ENCODE data around the gene TCTA. TPM values are rescaled to one million over a fixed set of nuclear protein-coding genes. Genes with fewer than 3 reads are reported as not detected.
"Not testable (repeated sequence)": the region's sequence is repeated elsewhere in the genome, so short reads cannot be mapped to it uniquely, and the experiment has no call there.

The TCTA gene
- total RNA-seq, 1 donor from 2014 or later, result 38.1 TPM

DNA sequence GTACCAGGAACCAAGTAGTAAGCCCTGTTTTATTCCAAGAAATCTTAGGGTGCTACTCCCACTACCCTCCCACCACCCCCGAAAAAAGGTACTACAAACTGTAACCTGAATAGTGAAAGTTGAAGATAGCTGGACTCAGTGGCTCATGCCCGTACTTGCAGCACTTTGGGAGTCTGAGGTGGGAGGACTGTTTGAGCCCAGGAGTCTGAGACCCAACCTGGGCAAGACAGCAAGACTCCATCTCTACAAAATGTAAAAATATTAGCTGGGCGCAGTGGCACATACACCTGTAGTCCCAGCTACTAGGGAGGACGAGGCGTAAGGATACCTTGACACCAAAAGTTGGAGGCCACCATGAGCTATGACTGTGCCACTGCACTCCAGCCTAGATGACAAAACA, 8.3 kb upstream of the TCTA start:
- intact Hi-C loops (cut with DNase I), result no loop called here
- no peaks in the 10 kb centered on the region for H3K27me3 ChIP-seq
- H3K4me1 ChIP-seq, result peaks cover 68% of the 10 kb centered on the region
- no peaks in the 10 kb centered on the region for H3K9me3 ChIP-seq
- ATAC-seq, result no peak
- DNase-seq, result no peak
- TF ChIP-seq, protein P1, sequence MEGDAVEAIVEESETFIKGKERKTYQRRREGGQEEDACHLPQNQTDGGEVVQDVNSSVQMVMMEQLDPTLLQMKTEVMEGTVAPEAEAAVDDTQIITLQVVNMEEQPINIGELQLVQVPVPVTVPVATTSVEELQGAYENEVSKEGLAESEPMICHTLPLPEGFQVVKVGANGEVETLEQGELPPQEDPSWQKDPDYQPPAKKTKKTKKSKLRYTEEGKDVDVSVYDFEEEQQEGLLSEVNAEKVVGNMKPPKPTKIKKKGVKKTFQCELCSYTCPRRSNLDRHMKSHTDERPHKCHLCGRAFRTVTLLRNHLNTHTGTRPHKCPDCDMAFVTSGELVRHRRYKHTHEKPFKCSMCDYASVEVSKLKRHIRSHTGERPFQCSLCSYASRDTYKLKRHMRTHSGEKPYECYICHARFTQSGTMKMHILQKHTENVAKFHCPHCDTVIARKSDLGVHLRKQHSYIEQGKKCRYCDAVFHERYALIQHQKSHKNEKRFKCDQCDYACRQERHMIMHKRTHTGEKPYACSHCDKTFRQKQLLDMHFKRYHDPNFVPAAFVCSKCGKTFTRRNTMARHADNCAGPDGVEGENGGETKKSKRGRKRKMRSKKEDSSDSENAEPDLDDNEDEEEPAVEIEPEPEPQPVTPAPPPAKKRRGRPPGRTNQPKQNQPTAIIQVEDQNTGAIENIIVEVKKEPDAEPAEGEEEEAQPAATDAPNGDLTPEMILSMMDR (IDR thresholded peaks at IDR 0.05), result no peak
- no peak overlapping the region for H3K4me3 ChIP-seq
- no peak overlapping the region for H3K27ac ChIP-seq
- H3K36me3 ChIP-seq, result no peaks in the 10 kb centered on the region

DNA sequence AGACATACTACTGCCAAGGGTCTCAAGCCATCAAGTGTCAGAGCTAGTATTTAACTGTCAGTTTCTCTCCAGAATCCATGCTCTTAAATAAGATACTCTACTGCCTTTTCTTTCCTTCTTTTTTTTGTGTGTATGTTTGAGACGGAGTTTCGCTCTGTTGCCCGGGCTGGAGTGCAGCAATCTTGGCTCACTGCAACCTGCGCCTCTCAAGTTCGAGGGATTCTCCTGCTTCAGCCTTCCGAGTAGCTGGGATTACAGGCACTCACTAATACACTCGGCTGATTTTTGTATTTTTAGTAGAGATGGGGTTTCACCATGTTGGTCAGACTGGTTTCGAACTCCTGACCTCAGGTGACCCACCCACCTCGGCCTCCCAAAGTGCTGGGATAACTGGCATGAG, 6.7 kb upstream of the TCTA start:
- DNase-seq; H3K9me3 ChIP-seq; H3K36me3 ChIP-seq; H3K27me3 ChIP-seq; intact Hi-C loops (cut with DNase I): not testable (repeated sequence)
- Histone ChIP-seq H3K27ac (peak overlapping the region; percentile 63), H3K4me3 (peak overlapping the region; percentile 8), H3K4me1 (peaks cover 70% of the 10 kb centered on the region)
- ATAC-seq, result peak; percentile 30

DNA sequence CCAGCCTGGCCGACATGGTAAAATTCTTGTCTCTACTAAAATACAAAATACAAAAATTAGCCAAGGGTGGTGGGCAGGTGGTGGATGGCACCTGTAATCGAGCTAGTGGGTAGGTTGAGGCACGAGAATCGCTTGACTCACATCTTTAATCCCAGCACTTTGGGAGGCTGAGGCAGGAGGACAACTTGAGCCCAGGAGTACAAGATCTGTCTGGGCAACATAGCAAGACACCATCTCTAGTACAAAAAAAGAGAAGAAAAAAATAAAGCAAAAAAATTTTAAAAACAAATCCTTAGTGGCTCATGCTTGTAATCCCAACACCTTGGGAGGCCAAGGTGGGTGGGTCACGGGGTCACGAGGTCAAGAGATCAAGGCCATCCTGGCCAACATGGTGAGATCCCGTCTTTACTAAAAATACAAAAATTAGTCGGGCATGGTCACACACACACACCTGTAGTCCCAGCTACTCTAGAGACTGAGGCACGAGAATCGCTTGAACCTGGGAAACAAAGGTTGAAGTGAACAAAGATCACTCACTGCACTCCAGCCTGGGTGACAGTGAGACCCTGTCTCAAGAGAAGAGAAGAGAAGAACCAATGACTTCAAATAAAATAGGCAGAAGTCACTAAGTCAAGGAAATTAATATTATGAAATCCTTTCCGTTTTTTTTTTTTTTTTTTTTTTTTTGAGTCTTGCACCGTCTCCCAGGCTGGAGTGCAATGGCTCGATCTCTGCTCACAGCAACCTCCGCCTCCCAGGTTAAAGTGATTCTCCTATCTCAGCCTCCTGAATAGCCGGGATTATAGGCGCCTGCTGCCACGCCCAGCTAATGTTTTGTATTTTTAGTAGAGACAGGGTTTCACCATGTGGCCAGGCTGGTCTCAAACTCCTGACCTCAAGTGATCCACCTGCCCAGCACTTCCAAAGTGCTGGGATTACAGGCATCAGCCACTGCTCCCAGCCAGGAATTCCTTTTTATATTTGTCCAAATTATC, 5.4 kb upstream of the TCTA start:
- no peak for DNase-seq
- H3K27ac ChIP-seq, result peak overlapping the region; percentile 63

DNA sequence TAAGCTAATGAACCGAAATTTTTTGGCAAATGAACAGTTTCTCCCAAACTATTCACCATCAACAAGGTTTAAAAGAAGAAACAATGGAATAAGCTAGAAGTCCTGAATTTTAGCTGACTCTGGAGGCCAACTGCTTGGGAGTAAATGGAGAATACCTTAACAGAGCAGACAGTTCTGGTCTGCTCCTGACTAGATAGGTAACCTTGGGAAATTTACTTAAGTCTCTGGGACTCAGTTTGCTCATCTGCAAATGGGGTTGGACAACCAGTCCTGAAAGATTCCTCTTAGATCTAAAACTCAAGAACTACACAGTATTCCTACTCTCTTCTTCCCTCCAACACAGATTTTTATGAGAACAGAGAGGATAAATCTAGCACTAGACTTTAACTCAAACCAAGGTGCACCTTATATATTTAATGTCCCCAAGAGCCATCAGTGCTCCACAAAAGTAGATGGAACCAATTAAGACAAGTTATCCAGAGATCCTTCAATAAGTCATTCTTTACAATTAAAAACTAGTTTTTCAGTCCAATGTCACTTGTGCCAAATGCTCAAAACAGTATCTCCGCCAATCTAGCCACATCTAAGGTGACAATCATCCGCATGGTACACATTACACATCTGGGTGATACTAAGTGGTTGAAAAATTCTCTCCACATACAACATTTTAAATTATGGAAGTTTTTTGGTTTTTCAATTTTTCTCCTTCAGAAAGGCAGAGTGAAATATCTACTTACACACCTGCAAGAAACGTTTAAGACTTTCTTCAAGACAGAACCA, 2.0 kb upstream of the TCTA start:
- Histone ChIP-seq H3K27ac (peak overlapping the region; percentile 97), H3K4me1 (peaks cover 68% of the 10 kb centered on the region), H3K4me3 (peak overlapping the region; percentile 86), H3K36me3 (peaks cover 8% of the 10 kb centered on the region), H3K9me3 (no peaks in the 10 kb centered on the region), H3K27me3 (no peaks in the 10 kb centered on the region)
- intact Hi-C loops (cut with DNase I), result no loop called here
- TF ChIP-seq, protein P1 (IDR thresholded peaks at IDR 0.05), result no peak
- DNase-seq (no peak), ATAC-seq (no peak)

More for the DNA sequence above, 5.4 kb upstream of the TCTA start:
- ATAC-seq, result no peak
- TF ChIP-seq, protein P1 (IDR thresholded peaks at IDR 0.05), result no peak
- intact Hi-C loops (cut with DNase I), result no loop called here
- Histone ChIP-seq H3K4me3 (no peak overlapping the region), H3K4me1 (peaks cover 70% of the 10 kb centered on the region), H3K27me3 (no peaks in the 10 kb centered on the region), H3K9me3 (no peaks in the 10 kb centered on the region), H3K36me3 (no peaks in the 10 kb centered on the region)

DNA sequence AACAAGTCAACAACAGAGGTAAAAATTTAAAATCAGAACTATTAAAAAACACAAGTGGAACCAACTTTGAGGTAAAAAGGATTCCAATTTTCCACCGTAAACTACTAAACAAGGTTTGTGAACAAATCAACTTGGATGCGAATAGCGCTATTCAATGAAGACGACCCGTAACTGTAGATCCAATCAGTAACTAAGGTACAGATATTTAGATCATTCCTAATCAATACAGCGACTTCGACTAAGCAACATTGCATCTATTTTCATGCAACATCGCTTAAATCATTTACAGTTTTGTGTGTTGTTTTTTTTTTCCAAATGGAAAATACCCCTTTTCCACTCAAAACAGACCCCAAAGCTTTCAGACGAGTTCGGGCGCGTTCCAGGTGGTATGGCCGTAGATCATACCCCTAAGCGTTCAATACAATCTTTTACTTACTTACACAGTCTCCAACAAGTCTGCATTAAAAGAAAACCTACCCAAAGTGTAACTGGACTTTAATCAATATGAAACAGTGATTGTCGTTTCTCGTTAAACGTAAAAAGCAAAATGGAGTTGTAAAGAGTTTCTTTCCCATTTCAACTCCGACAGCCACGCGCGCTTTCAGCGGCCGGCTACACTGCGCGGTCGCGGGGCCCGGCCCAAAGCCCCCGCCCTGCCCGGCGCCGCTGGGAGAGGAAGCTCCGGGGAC, 1.2 kb upstream of the TCTA start:
- peak overlapping the region; percentile 86 for H3K4me3 ChIP-seq
- peak overlapping the region; percentile 97 for H3K27ac ChIP-seq
- intact Hi-C loops (cut with DNase I), result no loop called here
- H3K36me3 ChIP-seq, result peaks cover 8% of the 10 kb centered on the region
- ATAC-seq (no peak), DNase-seq (no peak)
- peaks cover 63% of the 10 kb centered on the region for H3K4me1 ChIP-seq
- H3K9me3 ChIP-seq, result no peaks in the 10 kb centered on the region
- TF ChIP-seq, protein P1 (IDR thresholded peaks at IDR 0.05), result no peak
- no peaks in the 10 kb centered on the region for H3K27me3 ChIP-seq
